Measurements from ENCODE around the gene ASIC2. TPM values are rescaled to one million over a fixed set of nuclear protein-coding genes. Genes with fewer than 3 reads are reported as not detected.

The ASIC2 gene
- total and polyA plus RNA-seq, 3 experiments from 2014 or later = not detected

DNA sequence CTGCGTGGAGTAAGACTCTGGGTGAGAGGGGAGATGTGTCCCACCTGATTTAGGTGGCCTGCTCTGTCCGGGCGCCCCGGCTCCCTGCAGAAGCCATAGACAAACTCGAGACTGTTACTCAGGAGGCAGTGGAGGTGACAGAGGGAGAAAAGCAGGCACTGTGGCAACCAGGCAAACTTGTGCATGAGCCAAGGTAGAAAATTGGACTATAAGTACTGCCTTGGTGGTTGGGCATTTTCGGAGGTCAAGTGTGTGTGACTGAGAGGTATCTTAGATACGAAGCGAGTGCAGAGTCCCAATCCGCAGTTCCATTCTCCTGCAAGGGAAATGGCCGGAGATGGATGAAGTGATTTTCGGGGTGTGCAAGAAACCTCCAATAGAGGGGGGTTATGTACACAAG is 328.6 kb downstream of the ASIC2 start:
- H3K36me3 ChIP-seq (ENCODE audit: insufficient read depth, low read length) = no peaks in the 10 kb centered on the region
- H3K4me3 Mint-ChIP-seq = no peak overlapping the region
- no peak overlapping the region for H3K27ac ChIP-seq (ENCODE audit: low read depth, low read length)

More for the DNA sequence above, 328.6 kb downstream of the ASIC2 start:
- Mint-ChIP-seq H3K27me3 (peaks cover 14 to 46% of the 10 kb centered on the region in 2 donors), H3K9me3 (peaks cover 0 to 2% (median 2%) of the 10 kb centered on the region in 5 donors), H3K36me3 (no peaks in the 10 kb centered on the region), H3K4me1 (no peaks in the 10 kb centered on the region), H3K27ac (no peak overlapping the region)
- CTCF ChIA-PET = no interaction called here
- POLR2A ChIA-PET = no interaction called here
- DNase-seq = no peak
- H3K27me3 ChIP-seq (ENCODE audit: insufficient read depth, low read length, poor library complexity, severe bottlenecking) = no peaks in the 10 kb centered on the region
- no peaks in the 10 kb centered on the region for H3K4me1 ChIP-seq (ENCODE audit: insufficient read depth, low read length)
- H3K9me3 ChIP-seq (ENCODE audit: low read length) = no peaks in the 10 kb centered on the region
- H3K4me3 ChIP-seq (ENCODE audit: low read length) = no peak overlapping the region

Data from CD8-positive, alpha-beta memory T cell (primary cell).